Measurements from ENCODE around the gene RNF38. TPM values are rescaled to one million over a fixed set of nuclear protein-coding genes. Genes with fewer than 3 reads are reported as not detected.

RNF38 gene
- total and polyA plus RNA-seq, 7 donors, result 7.6 to 36.9 (median 18.7) TPM

GRCh38 chr9:36444203-36444602, 44.1 kb upstream of the RNF38 start:
- 79 to 82% (median 81%) methylated on average over 2 of the region's 2 CpGs for WGBS, 3 donors
- Histone ChIP-seq H3K36me3 (ENCODE audit: insufficient read depth in 1 of 2, low read depth in 1 of 2) (no peaks in the 10 kb centered on the region), H3K27me3 (ENCODE audit: insufficient read depth in 3 of 3, low read length in 2 of 3) (no peaks in the 10 kb centered on the region), H3K4me3 (no peak overlapping the region), H3K27ac (no peak overlapping the region), H3K4me1 (no peaks in the 10 kb centered on the region), H3K9me3 (no peaks in the 10 kb centered on the region)
- TF ChIP-seq, protein P1, sequence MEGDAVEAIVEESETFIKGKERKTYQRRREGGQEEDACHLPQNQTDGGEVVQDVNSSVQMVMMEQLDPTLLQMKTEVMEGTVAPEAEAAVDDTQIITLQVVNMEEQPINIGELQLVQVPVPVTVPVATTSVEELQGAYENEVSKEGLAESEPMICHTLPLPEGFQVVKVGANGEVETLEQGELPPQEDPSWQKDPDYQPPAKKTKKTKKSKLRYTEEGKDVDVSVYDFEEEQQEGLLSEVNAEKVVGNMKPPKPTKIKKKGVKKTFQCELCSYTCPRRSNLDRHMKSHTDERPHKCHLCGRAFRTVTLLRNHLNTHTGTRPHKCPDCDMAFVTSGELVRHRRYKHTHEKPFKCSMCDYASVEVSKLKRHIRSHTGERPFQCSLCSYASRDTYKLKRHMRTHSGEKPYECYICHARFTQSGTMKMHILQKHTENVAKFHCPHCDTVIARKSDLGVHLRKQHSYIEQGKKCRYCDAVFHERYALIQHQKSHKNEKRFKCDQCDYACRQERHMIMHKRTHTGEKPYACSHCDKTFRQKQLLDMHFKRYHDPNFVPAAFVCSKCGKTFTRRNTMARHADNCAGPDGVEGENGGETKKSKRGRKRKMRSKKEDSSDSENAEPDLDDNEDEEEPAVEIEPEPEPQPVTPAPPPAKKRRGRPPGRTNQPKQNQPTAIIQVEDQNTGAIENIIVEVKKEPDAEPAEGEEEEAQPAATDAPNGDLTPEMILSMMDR (IDR thresholded peaks at IDR 0.05), result no peak
- DNase-seq, result no peak
- intact Hi-C loops (cut with DNase I), result no loop called here
- ATAC-seq, result no peak

DNA sequence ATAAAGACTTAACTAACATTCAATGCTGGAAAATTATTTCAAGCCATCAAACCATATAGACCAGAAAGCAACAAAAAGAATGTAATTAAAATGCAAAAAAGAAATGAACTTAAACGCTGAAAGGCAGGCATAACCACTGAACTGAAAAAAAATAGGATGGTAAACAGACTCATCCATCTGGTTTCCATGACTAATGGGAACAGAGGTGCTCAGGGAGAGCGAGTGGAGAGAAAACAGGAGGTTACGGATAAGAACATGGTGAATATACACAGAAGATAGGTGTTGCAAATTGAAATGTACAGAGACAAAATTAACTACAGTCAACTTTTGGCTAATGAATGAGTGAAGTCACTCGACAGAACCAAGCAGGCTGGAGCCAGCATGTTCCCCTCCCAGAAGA, 43.5 kb upstream of the RNF38 start:
- 57 to 63% (median 61%) methylated on average over 4 of the region's 4 CpGs for WGBS, 3 donors
- TF ChIP-seq, protein P1 (IDR thresholded peaks at IDR 0.05), result no peak
- ATAC-seq (no peak), DNase-seq (no peak)
- no peak overlapping the region for H3K27ac ChIP-seq
- intact Hi-C loops (cut with DNase I), result no loop called here
- H3K9me3 ChIP-seq, result no peaks in the 10 kb centered on the region
- no peak overlapping the region for H3K4me3 ChIP-seq
- H3K4me1 ChIP-seq, result no peaks in the 10 kb centered on the region
- no peaks in the 10 kb centered on the region for H3K27me3 ChIP-seq (ENCODE audit: insufficient read depth in 3 of 3, low read length in 2 of 3)
- H3K36me3 ChIP-seq (ENCODE audit: insufficient read depth in 1 of 2, low read depth in 1 of 2), result no peaks in the 10 kb centered on the region

- 92 to 94% (median 93%) methylated on average over 6 of the region's 6 CpGs for WGBS, 3 donors
- ATAC-seq (no peak), DNase-seq (no peak)
- Histone ChIP-seq H3K4me1 (no peaks in the 10 kb centered on the region), H3K4me3 (no peak overlapping the region), H3K9me3 (no peaks in the 10 kb centered on the region), H3K36me3 (ENCODE audit: insufficient read depth in 1 of 2, low read depth in 1 of 2) (no peaks in the 10 kb centered on the region), H3K27ac (no peak overlapping the region), H3K27me3 (ENCODE audit: insufficient read depth in 3 of 3, low read length in 2 of 3) (no peaks in the 10 kb centered on the region)
- intact Hi-C loops (cut with DNase I), result no loop called here
- TF ChIP-seq, protein P1 (IDR thresholded peaks at IDR 0.05), result no peak
Observed at GRCh38 chr9:36442710-36443109, 42.6 kb upstream of the RNF38 start.

- intact Hi-C loops (cut with DNase I), result no loop called here
- ATAC-seq (no peak), DNase-seq (no peak)
- Histone ChIP-seq H3K9me3 (no peaks in the 10 kb centered on the region), H3K27ac (no peak overlapping the region), H3K27me3 (ENCODE audit: insufficient read depth in 3 of 3, low read length in 2 of 3) (no peaks in the 10 kb centered on the region), H3K4me3 (no peak overlapping the region), H3K36me3 (ENCODE audit: insufficient read depth in 1 of 2, low read depth in 1 of 2) (no peaks in the 10 kb centered on the region), H3K4me1 (no peaks in the 10 kb centered on the region)
- TF ChIP-seq, protein P1 (IDR thresholded peaks at IDR 0.05), result no peak
- WGBS, 3 donors, result 34 to 50% (median 48%) methylated on average over 2 of the region's 2 CpGs
Observed at GRCh38 chr9:36441966-36442365, 41.9 kb upstream of the RNF38 start.

DNA sequence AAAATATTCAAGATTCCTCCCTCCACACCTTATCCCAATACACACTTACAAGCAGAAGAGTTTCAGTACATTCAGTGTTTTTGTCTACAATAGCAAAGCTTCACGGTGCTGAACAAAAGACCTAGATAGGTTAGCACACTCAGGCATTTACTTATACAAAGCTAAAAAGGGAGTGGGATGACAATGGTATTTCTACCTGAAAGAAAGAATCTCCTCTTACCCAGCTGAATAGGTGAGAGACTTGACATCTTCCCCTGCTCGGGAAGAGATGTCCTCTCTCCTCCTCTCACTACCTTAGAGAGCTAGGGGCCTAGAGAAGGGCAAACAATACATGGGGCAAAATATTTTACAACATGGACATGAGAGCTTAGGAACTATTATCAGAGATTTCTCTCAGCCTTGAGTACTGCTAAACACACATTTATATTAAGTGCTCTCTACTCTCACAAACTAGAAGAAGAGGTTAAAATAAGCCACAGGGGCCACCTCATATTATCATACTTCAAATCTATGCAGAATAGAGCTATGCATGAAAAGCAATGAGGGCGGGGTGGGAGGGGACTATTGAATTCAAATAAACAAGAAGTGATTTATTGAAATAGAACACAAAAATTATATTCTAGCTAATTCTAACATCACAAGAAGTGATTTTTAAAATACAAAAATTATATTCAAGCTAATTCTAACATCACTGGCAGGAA, 38.6 kb upstream of the RNF38 start:
- Histone ChIP-seq H3K36me3 (ENCODE audit: insufficient read depth in 1 of 2, low read depth in 1 of 2) (no peaks in the 10 kb centered on the region), H3K27ac (no peak overlapping the region), H3K4me3 (no peak overlapping the region), H3K9me3 (no peaks in the 10 kb centered on the region), H3K4me1 (no peaks in the 10 kb centered on the region), H3K27me3 (ENCODE audit: insufficient read depth in 3 of 3, low read length in 2 of 3) (no peaks in the 10 kb centered on the region)
- no peak for DNase-seq
- intact Hi-C loops (cut with DNase I), result no loop called here
- no peak for ATAC-seq
- TF ChIP-seq, protein P1 (IDR thresholded peaks at IDR 0.05), result no peak
- WGBS, 3 donors, result 84 to 91% (median 88%) methylated on average over 3 of the region's 3 CpGs

Data from psoas muscle (tissue), 8 donors.